Smooth muscle cell (in vitro differentiated cells): ENCODE measurements around the gene ANO3. TPM values are rescaled to one million over a fixed set of nuclear protein-coding genes. Genes with fewer than 3 reads are reported as not detected.

Source experiments
- DNase-seq: peaks from one replicate; lab custom pipeline; 2025; ENCODE audit not compliant: unreplicated experiment; lab: John Stamatoyannopoulos, UW
- H2AFZ ChIP-seq: fragments of 200-600 bp; sonication (generic); 2 replicates; pipeline ENCODE4 v1.6.0; 2016; ENCODE audit warnings: antibody characterized with exemption, low read depth, mild to moderate bottlenecking
- H3F3A ChIP-seq: fragments of 200-600 bp; sonication (generic); 2 replicates; pipeline ENCODE4 v1.6.0; 2017; ENCODE audit warnings: antibody characterized with exemption, low read depth
- H3K27ac ChIP-seq: fragments of 200-600 bp; sonication (generic); 2 replicates; pipeline ENCODE4 v1.5.1; 2016; ENCODE audit warnings: low read depth, mild to moderate bottlenecking
- H3K27me3 ChIP-seq: fragments of 200-600 bp; sonication (generic); 2 replicates; pipeline ENCODE4 v1.6.1; 2016; ENCODE audit warnings: low read depth, mild to moderate bottlenecking
- H3K36me3 ChIP-seq: fragments of 200-600 bp; sonication (generic); 2 replicates; pipeline ENCODE4 v1.5.1; 2016; ENCODE audit warnings: low read depth
- H3K4me1 ChIP-seq: fragments of 200-600 bp; sonication (generic); 2 replicates; pipeline ENCODE4 v1.5.1; 2016; ENCODE audit warnings: low read depth
- H3K4me2 ChIP-seq: fragments of 200-600 bp; sonication (generic); 2 replicates; pipeline ENCODE4 v1.6.0; 2016; ENCODE audit warnings: mild to moderate bottlenecking
- H3K4me3 ChIP-seq: fragments of 200-600 bp; sonication (generic); 2 replicates; pipeline ENCODE4 v1.5.1; 2016; ENCODE audit warnings: mild to moderate bottlenecking
- H3K79me2 ChIP-seq: fragments of 200-600 bp; sonication (generic); 2 replicates; pipeline ENCODE4 v1.6.0; 2016; ENCODE audit warnings: low read depth, mild to moderate bottlenecking
- H3K9ac ChIP-seq: fragments of 200-600 bp; sonication (generic); 2 replicates; pipeline ENCODE4 v1.6.0; 2016; ENCODE audit warnings: low read depth
- H3K9me3 ChIP-seq: fragments of 200-600 bp; sonication (generic); replicated peaks from 2 replicates; pipeline ENCODE4 v1.5.1; 2016; ENCODE audit warnings: low read depth
- H4K20me1 ChIP-seq: fragments of 200-600 bp; sonication (generic); 2 replicates; pipeline ENCODE4 v1.6.0; 2016; ENCODE audit warnings: low read depth
- CTCF ChIP-seq: fragments of 200-600 bp; sonication (generic); IDR thresholded peaks from 2 replicates; pipeline ENCODE4 v1.5.1; 2017; ENCODE audit warnings: borderline replicate concordance, mild to moderate bottlenecking, antibody characterized with exemption; ENCODE audit not compliant: insufficient read depth, poor library complexity, severe bottlenecking
- whole genome bisulfite sequencing: methylation state at CpG from one replicate; pipeline ENCODE4 v1.1.7; 2016; ENCODE audit warnings: low lambda C conversion rate; 5-methylcytosine and 5-hydroxymethylcytosine counted together
- polyA plus RNA-seq: library from polyadenylated mRNA; unstranded; fragments of >200 nt; fragmentation: Nextera tagmentation; extraction: Ambion mirVana; gene quantifications from 2 replicates; pipeline ENCODE4 v1.2.1, GENCODE V29; 2016
- total RNA-seq: library from RNA; depleted of rRNA; stranded (reverse); fragments of >200 nt; gene quantifications from 2 replicates; pipeline ENCODE4 v1.2.3, GENCODE V29; 2014

The ANO3 gene
- total and polyA plus RNA-seq, 2 experiments from 2014 or later, result 0.13 TPM; not detected in 1

- TF ChIP-seq CTCF, result no peak
- 87% methylated on average over 1 of the region's 1 CpG for WGBS
- no peak overlapping the region for H3K4me2 ChIP-seq
- no peaks in the 10 kb centered on the region for H3K36me3 ChIP-seq
- H3K27ac ChIP-seq, result no peak overlapping the region
- H3K9ac ChIP-seq, result no peak overlapping the region
- H3K27me3 ChIP-seq, result no peaks in the 10 kb centered on the region
- H3K4me1 ChIP-seq, result no peaks in the 10 kb centered on the region
- no peaks in the 10 kb centered on the region for H3K9me3 ChIP-seq
- no peaks in the 10 kb centered on the region for H4K20me1 ChIP-seq
- no peaks in the 10 kb centered on the region for H3F3A ChIP-seq
- no peak overlapping the region for H3K4me3 ChIP-seq
- no peak overlapping the region for H2AFZ ChIP-seq
- DNase-seq, result no peak
- H3K79me2 ChIP-seq, result no peaks in the 10 kb centered on the region
Measured at GRCh38 chr11:26412955-26413354, 81.0 kb downstream of the ANO3 start.

- no peak overlapping the region for H3K27ac ChIP-seq
- H3K9me3 ChIP-seq, result no peaks in the 10 kb centered on the region
- no peak overlapping the region for H3K9ac ChIP-seq
- H3K4me2 ChIP-seq, result no peak overlapping the region
- H3K4me1 ChIP-seq, result no peaks in the 10 kb centered on the region
- no peak for DNase-seq
- H3K36me3 ChIP-seq, result no peaks in the 10 kb centered on the region
- no peak for TF ChIP-seq CTCF
- no peaks in the 10 kb centered on the region for H3F3A ChIP-seq
- H3K79me2 ChIP-seq, result no peaks in the 10 kb centered on the region
- no peak overlapping the region for H2AFZ ChIP-seq
- H3K4me3 ChIP-seq, result no peak overlapping the region
- H3K27me3 ChIP-seq, result no peaks in the 10 kb centered on the region
- WGBS, result 94% methylated on average over 6 of the region's 6 CpGs
- H4K20me1 ChIP-seq, result no peaks in the 10 kb centered on the region
Measured at GRCh38 chr11:26418386-26418912, 86.5 kb downstream of the ANO3 start.

- DNase-seq, result no peak
- no peak for TF ChIP-seq CTCF
- 48% methylated on average over 1 of the region's 1 CpG for WGBS
- Histone ChIP-seq H3K36me3 (no peaks in the 10 kb centered on the region), H3K27me3 (no peaks in the 10 kb centered on the region), H3F3A (no peaks in the 10 kb centered on the region), H3K4me1 (no peaks in the 10 kb centered on the region), H2AFZ (no peak overlapping the region), H4K20me1 (no peaks in the 10 kb centered on the region), H3K4me2 (no peak overlapping the region), H3K4me3 (no peak overlapping the region), H3K9me3 (no peaks in the 10 kb centered on the region), H3K27ac (no peak overlapping the region), H3K9ac (no peak overlapping the region), H3K79me2 (no peaks in the 10 kb centered on the region)
Measured at GRCh38 chr11:26420331-26420730, 88.4 kb downstream of the ANO3 start.

DNA sequence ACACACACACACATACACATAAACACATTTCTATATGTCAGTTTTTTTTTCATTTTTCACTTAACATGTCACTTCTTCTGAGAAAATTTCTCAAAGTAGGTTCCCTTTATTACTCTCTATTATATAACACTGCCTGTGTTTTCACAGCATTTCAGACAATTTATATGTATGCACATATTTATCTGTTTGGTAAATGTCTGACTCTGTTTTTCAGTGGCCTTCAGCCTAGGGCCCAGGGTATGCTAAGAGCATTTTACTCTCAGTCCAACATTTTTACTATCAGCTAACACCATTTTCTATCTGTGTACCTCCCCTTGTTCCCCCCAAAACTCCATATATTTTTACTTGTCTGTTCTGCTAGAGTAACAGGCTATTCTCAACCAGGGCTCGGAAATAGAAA is 92.3 kb downstream of the ANO3 start:
- H3K9me3 ChIP-seq, result no peaks in the 10 kb centered on the region
- no peak overlapping the region for H3K27ac ChIP-seq
- TF ChIP-seq CTCF, result no peak
- no peak overlapping the region for H2AFZ ChIP-seq
- H3K27me3 ChIP-seq, result no peaks in the 10 kb centered on the region
- DNase-seq, result no peak
- H3K4me1 ChIP-seq, result no peaks in the 10 kb centered on the region
- H3F3A ChIP-seq, result no peaks in the 10 kb centered on the region
- H3K9ac ChIP-seq, result no peak overlapping the region
- no peaks in the 10 kb centered on the region for H3K36me3 ChIP-seq
- H4K20me1 ChIP-seq, result no peaks in the 10 kb centered on the region
- H3K4me3 ChIP-seq, result no peak overlapping the region
- 0% methylated on average over 1 of the region's 1 CpG for WGBS
- H3K79me2 ChIP-seq, result no peaks in the 10 kb centered on the region
- no peak overlapping the region for H3K4me2 ChIP-seq
